ENCODE results near the gene HS3ST4.

DNA sequence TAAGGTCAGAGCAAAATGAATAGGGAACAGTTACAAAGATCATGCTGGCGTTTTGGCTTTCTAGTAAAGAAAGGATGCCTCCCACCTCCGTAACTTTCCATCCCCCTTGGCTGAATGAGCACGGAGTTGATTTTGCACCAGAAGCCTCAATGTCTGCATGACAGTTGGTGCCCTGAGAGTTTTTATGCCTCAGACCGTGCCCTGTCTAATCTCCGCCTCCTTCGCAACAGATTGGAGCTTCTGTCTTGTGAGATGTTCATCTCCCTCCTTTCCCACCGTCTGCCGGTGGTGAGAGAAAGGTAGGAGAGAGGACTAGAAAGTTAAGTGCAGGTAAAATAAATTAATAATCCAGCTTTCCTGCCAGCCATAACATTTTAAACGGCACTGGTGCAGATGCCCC is 1.9 kb downstream of the HS3ST4 start:
- no peak for TF ChIP-seq CTCF (IDR thresholded peaks at IDR 0.05; ENCODE audit: poor library complexity, severe bottlenecking)
- no peak for TF ChIP-seq EZH2 (IDR thresholded peaks at IDR 0.05; ENCODE audit: borderline replicate concordance, insufficient read depth, low read length, poor library complexity, severe bottlenecking)
- no peak for TF ChIP-seq RAD21 (conservative IDR thresholded peaks at IDR 0.05)
- peak; percentile 5 for TF ChIP-seq POLR2AphosphoS5 (IDR thresholded peaks at IDR 0.05)
- TF ChIP-seq REST (IDR thresholded peaks at IDR 0.05; ENCODE audit: borderline replicate concordance): no peak
- TF ChIP-seq TAF1 (IDR thresholded peaks at IDR 0.05; ENCODE audit: low read depth): no peak
- TF ChIP-seq MXI1 (conservative IDR thresholded peaks at IDR 0.05; ENCODE audit: poor library complexity, severe bottlenecking): no peak

Measured in neural cell (in vitro differentiated cells).